DMS53 treated with DMSO at 0.1 percent for 48 hours (cell line): ENCODE data around the gene SF3B5.
"Not testable (repeated sequence)": the region's sequence is repeated elsewhere in the genome, so short reads cannot be mapped to it uniquely, and the experiment has no call there.

Source experiments
- DNase-seq: peaks from one replicate; lab custom pipeline; 2025; ENCODE audit not compliant: unreplicated experiment; lab: John Stamatoyannopoulos, UW

Gene SF3B5

DNA sequence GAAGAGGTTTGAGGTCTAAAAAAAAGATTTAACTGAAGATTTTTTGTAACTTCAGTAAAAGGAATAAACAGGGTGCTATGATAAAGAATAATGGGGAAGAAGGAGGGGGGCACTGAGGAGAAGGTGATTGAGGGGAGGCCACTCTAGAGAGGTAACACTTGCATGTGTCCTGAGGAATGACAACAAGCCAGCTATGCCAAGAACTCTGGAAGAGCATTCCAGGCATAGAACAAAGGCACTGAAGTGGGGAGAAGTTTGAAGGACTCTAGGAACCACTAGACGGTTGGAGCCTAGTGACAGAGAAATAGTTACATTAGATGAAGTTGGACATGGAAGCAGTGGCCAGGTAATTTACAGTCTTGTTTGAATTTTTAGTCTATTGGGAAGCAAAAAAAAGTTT lies 10.8 kb upstream of the SF3B5 start:
- no peak for DNase-seq

DNA sequence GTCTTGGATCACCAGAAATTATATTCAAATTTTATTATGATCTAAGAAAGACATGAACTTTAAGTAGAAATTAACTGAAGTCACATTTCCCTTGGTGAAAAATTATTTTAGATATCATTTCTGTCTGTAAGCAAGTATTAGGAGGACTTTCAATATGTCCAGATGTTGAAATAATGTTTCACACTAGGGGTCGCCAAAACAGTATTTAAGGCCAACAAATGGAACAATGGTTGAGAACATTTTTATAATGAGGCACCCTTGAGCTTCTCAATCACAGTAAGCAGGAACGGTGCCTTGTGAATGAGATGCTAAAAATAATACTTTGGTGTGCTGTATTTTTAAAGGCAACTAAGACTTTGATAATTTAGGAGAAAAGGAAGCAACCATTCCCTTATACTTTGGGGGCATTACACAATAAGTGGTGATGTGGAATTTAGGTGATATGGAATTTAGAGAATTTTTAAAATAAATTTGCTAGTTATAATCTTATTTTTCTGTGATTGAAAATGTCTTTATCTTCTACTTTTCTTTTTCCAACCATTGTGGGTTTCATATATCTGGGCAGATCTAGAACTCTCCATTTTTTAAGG lies 9.6 kb upstream of the SF3B5 start:
- peak; percentile 30 for DNase-seq

DNA sequence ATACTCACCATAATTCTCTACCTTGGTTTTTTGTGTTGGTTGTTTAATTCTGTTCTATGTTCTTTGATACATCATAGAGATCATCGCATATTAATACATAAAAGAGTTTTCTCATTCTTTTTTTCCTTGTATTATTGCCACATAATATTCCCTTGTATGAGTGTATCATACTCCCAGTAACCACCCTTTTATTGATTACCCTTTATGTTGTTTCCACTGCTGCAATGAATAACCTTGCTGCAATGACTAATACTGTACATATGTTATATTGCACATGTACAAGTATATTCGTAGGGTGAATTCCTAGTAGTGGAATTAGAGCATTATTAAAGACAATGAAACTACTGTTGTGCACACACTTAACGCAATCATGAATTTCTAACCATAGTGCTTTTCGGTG lies 9.1 kb upstream of the SF3B5 start:
- no peak for DNase-seq

DNA sequence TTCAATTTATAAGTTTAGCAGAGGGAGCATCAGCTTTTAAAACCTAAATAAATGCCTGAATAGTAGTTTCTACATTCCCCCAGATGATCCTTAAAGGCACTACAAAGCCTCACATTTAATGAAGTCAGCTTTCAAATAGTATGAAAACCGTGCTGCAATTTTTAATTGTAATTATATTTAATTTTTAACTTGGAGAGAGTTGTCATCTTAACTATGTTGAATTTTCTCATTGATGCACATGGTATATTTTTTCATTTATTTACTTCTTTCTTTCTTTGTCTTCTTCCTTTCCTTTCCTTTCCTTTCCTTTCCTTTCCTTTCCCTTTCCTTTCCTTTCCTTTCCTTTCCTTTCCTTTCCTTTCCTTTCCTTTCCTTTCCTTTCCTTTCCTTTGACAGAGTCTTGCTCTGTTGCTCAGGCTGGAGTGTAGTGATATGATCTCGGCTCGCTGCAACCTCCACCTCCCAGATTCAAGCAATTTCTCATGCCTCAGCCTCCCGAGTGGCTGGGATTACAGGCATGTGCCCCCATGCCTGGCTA lies 7.7 kb upstream of the SF3B5 start:
- no peak for DNase-seq

DNA sequence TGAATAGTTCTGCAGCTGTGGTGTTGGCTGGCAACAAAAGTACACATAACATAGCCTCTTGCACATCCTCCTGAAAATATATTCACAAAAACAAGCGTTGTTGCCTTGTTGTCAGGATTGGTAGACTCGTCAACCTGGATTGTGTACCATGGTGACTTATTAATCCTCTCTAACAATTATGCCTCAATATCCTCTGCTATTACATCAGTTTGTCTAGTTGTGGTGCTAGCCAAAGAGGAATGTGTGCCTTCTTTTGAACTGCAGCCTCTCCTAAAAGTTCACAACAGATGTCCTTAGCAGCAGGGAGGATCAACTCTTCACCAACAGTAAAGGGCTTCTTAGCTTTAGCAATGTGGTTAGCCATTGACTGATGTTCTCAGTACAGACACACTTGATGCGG lies 3.6 kb upstream of the SF3B5 start:
- DNase-seq, result no peak

DNA sequence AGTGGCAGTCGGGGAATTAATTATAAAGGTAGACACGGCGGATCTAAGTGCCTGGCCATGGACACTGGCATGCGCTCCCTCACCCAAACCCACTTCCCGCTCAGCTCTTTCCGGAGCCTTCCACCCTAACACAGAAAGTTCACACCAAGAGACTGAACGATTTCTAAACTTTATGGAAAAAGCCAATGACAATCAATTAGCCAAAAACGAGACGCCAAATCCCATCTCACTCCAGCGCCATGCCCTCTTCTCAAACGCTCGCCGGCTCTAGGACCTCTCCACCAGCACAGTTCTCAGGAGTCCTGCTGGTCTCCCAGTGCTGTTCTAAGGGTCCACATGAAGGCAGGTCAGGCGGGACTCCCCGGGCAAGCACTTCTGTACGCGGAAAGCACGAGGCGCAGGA lies 641 bp downstream of the SF3B5 start:
- no peak for DNase-seq

DNA sequence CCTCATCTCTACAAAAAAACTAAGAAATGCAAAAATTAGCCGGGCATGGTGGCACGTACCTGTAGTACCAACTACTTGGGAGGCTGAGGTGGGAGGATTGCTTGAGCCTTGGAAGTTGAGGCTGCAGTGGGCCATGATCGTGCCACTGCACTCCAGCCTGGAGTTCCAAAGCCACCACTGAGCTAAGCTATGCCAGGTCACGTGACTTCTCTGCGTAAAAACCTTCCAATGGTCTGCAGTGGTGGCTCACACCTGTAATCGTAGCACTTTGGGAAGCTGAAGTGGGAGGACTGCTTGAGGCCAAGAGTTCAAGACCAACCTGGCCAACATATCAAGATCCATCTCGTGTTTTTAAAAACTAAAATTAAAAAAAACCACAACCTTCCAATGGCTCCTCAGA lies 1.7 kb downstream of the SF3B5 start:
- no peak for DNase-seq

DNA sequence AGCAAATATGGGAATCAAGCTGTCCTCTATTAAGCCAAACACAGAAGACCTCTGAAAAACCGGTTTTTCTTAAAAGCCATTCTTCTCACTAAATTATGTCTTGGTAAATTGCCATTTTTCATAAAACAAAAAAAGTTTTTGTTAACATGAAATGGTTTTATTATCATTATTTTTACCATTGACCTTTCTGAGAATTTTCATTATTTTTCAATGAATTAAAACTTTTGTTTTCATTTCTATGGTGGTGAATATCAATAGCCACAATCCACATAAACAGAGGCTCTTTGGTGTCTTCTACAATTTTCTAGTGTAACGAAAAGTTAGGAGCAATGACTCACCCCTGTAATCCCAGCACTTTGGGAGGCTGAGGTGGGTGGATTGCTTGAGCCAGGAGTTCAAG lies 2.1 kb downstream of the SF3B5 start:
- no peak for DNase-seq

DNA sequence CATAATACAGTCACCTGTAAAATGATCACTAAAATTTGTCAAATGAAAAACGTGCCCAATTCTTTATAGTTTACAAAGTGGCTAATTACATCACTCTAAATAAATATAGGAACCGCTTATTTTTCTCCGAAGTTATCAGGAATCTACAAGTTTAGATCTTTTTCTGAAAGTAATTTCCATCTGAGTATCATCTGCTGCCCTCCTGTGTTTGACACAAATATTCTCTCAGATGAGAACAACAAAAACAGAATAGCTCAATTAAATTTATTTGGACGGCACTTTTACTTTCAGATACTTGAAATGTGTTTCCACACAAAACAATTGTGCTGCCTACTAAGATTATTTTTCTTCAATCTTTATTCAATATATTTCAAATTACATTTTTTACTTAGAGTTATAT lies 5.0 kb downstream of the SF3B5 start:
- DNase-seq, result no peak

DNA sequence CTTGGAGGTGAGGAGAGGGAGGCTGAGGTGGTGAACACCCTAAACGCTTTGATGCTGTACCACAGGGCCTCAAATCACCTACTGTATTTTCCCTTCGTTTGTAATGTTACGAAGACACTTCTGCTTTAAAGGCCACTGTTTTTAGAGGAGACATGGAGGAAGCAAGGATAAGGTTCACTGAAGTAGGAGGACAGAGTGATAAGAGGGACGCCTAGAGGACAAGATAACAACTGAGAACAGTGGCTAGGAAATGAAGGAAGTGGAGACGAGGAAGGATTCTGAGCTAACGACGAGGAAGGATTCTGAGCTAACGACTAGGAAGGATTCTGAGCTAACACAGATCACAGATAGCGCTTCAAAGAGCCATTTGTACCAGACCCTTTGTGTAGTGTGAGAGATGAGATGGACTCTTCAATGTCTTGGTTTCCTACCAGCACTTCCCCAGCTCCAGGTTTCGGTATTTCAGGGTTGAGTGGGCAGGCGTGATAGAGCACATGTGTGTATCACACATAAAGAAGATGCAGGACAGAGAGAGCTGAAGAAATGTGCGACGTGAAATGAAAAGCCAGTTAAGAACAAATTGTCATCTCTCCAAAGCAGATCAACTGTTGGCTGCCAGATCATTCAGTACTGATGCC lies 7.5 kb downstream of the SF3B5 start:
- no peak for DNase-seq

DNA sequence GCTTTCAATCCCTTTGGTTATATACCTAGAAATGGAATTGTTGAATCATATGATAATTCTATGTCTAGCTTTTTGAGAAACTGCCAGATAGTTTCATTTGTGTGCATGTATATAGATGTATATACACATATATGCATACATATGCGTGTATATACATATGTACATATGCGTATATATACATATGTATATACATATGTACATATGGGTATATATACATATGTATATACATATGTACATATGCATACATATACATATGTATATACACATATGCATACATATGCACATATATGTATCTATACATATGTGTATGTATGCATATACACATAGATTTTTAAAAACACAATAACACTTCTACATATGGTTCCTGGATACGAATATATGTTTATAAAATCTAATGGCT lies 8.4 kb downstream of the SF3B5 start:
- DNase-seq, result no peak

DNA sequence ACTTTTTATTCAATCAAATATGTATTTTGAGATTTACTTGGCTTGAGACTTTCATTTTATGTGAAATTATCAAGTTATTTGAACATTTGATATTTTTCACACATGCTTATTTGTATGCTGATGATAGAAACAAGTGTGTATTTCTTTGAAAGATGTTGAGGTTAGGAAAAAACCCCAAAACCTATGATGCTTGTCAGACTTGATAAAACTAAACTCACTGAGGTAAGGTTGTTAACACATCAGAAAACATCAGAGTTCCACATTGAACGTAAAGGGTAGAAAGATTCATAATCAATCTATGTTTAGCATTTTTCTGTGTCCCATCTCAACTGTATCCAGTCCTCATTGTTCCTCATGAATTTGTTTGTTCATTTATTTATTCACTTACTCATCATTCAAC lies 12.2 kb downstream of the SF3B5 start:
- no peak for DNase-seq

DNA sequence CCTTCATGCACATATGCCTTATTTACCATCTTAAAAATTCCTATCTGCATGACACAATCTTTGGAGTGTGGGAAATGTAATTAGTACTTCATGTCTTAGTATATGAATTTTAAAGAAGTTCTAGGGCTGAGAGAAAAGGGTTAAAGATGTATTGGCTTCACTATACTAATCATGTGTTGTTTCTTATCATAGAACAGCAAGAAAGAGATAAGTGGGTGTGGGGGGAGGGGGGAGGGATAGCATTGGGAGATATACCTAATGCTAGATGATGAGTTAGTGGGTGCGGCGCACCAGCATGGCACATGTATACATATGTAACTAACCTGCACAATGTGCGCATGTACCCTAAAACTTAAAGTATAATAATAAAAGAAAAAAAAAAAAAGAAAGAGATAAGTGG lies 13.0 kb downstream of the SF3B5 start:
- not testable (repeated sequence) for DNase-seq

DNA sequence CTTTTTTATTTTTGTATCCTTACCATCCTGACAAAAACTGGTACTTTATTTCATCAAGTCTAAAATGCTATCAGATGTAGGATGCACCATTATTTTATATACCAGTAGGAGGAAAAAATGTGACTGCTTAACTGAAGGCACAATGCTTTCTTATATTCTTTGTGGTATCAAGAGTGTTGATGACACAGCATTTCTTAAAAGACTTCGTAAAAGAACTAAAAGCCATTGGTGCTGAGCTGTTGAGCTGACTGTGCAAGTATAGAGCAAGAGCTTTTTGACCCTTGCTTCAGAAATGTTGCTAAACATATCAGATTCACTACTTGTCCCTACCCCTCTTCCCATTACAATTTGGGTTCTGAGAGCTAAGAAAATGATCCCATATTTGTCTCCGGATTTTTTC lies 17.5 kb downstream of the SF3B5 start:
- DNase-seq, result no peak

DNA sequence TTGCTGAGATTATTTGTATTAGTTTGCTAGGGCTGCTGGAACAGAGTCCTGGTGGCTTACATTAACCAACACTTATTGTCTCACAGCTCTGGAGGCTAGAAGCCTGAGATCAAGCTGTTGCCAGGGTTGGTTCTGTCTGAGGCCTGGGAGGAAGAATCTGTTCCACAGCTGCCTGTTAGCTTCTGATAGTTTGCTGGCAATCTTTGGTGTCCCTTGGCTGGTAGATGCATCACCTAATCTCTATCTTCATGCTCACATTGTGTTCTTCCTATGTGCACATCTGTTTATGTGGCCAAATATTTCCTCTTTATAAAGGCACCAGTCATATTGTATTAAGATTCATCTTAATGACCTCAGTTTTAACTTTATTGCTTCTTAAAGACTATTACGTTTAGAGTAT lies 19.5 kb downstream of the SF3B5 start:
- no peak for DNase-seq

DNA sequence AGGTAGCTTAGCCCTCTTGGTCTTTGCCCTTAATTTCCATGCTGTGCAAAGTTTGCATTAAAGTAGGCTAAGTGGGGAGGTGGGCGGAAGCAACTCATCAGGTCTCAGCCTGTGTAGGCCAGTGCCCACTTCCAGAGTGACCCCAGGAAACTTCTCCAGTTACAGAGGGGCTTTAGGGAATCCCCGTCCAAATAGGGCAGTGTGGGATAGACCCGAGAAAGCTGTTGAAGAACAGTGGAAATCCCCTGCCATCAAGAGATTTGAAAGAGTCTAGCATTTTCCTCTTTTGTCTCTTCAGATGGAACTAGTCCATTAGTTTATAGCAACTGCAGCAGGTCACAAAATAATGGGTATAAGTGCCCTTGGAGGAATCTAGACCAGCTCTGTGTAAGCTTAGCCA lies 20.2 kb downstream of the SF3B5 start:
- DNase-seq, result no peak

DNA sequence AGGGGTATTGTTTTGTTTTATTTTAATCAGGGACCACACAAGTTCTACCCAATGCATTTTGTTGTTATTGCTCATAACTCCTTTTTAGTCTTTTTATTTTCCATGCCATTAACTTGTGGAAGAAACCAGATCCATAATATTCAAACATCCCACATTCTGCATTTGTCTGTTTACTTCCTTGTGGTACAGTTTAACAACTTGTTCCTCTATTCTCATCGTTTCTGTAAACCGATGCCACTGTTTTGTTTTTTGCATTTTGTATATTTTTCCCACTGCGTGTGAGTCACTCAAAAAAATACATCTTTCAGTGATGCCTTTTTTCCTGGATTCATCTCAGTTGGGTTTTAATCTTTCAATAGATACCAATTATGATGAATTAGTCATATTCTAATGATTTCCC lies 22.3 kb downstream of the SF3B5 start:
- DNase-seq, result no peak

DNA sequence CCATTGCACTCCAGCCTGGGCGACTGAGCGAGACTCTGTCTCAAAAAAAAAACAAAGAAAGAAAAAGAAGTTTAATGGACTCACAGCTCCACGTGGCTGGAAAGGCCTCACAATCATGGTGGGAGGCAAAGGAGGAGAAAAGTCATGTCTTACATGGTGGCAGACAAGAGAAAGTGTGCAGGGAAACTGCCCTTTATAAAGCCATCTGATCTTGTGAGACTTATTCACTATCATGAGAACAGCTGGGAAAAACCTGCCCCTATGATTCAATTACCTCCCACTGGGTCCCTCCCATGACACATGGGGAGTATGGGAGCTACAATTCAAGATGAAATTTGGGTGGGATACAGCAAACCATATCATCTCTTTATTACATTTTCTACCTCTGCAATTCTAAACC lies 25.9 kb downstream of the SF3B5 start:
- DNase-seq, result no peak

DNA sequence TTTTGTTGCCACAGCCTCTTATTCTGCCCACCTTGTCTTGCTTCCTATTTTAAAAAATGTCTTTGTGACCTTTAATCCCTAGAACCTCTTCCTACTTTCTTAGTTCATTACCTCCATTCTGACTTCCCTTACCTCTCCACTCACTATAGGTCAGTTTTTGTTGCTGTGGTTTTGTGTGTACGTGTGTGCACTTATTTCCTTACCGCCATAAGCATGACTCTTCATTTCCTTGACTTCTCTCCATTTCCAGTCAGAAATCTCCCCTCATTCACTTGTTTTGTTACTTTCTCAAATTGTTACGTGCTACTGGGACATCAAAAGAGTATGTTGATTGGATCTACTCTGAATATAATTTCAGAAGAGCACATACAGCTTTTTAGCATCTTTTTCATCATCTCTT lies 26.6 kb downstream of the SF3B5 start:
- DNase-seq, result no peak

DNA sequence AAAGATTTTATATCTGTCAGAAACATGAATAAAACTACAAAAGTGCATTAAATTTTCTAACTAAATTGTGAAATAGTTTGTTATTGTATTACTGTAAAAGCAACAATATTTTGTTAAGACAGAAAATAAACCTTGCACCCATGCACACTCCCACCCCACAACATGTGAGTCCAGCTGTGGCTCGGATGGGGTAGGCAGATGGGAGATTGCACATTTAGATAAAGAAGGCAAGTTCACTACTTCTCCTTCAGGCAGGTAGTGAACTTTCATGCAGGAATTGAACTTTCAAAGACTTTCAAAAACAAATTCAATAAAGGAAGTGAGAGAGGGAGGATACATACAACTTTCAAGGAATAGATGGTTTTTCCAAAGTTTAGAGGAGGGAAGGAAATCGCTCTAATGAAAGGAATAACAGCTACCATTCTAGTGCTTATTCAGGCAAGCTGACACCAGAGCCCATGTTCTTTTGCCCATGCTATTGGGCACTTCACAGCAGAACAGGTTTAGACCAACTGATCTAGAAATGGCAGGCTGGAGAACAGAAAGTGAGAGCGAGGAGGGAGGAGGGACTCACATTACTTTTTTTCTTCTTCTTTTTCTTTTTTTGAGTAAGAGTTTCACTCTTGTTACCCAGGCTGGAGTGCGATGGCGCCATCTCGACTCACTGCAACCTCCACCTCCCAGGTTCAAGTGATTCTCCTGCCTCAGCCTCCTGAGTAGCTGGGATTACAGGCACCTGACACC lies 28.5 kb downstream of the SF3B5 start:
- DNase-seq, result no peak

DNA sequence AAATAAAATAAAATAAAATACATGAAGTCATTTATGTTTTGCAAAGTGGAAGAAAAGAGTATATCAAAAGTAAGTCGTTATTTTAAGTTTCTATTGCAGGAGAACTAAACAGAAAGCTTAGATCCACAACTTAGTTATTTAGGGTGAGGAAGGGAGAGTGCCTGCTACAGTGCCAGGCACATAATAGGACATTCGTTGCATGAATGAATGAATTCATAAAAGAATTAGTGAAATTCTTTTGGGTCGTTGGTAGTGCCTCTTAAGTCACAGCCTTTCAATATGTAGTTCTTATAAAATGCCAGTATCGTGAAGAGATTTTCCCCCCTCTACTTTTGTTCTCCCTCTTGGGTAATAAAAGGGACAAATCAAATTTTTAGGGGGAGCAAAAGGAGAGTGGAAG lies 29.1 kb downstream of the SF3B5 start:
- no peak for DNase-seq

DNA sequence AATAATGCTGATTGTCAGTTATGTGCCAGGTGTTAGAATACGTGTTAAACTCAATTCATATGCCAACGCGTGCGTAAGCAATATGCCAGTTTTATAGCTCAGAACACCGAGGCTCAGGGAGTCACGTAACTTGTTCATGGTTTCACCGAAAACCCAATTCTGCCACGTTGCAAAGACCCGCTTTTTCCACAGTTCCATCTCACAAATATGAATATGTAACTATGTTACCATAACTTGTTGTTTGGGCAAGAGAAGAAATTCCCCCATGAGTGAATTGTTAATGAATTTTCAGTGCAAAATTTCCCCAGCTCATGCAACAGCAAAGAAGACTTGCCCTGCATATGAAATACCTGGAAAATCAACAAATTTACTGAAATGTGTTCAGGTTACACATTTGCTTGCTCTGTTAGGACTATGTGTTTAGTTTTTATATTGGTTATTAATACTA lies 30.1 kb downstream of the SF3B5 start:
- peak; percentile 74 for DNase-seq
